Heart left ventricle (tissue), 16 donors: ENCODE data around the gene BTBD6. TPM values are rescaled to one million over a fixed set of nuclear protein-coding genes. Genes with fewer than 3 reads are reported as not detected.
A peak's percentile ranks its signal among the peaks of the same experiment; 100 is the strongest.

Experiments
- ATAC-seq, 4 donors: fragments of 200-7000 bp; cut with Tn5 transposase; one replicate each; pipeline ENCODE4 v1.9.1; 2020 to 2022; ENCODE audit warnings: moderate library complexity in 4 of 4, mild to moderate bottlenecking in 3 of 4, moderate number of reproducible peaks in 1 of 4
- DNase-seq, 5 donors: peaks; one replicate each; pipeline ENCODE4 v3.0.0-alpha.2; 2020
- H3K27ac ChIP-seq, 12 donors: fragments of 200-600 bp; sonication (generic) in 4 of 12; one replicate each; pipeline versions ENCODE4 v1.5.0 to v1.8.0; 2016 to 2022; ENCODE audit warnings: mild to moderate bottlenecking in 2 of 12
- H3K27me3 ChIP-seq, 9 donors: fragments of 200-600 bp; sonication (generic) in 2 of 9; one replicate each; pipeline versions ENCODE4 v1.5.1 to v1.8.0; 2016 to 2022; ENCODE audit warnings: mild to moderate bottlenecking in 3 of 9
- H3K36me3 ChIP-seq, 9 donors: fragments of 200-600 bp; sonication (generic) in 2 of 9; one replicate each; pipeline versions ENCODE4 v1.5.0 to v1.8.0; 2018 to 2022; ENCODE audit warnings: mild to moderate bottlenecking in 2 of 9
- H3K4me1 ChIP-seq, 12 donors: fragments of 200-600 bp; sonication (generic) in 4 of 12; one replicate each; pipeline versions ENCODE4 v1.5.0 to v1.8.0; 2016 to 2022; ENCODE audit warnings: mild to moderate bottlenecking in 3 of 12
- H3K4me3 ChIP-seq, 12 donors: fragments of 200-600 bp; sonication (generic) in 4 of 12; one replicate each; pipeline versions ENCODE4 v1.5.0 to v1.8.0; 2017 to 2022; ENCODE audit warnings: mild to moderate bottlenecking in 9 of 12, moderate library complexity in 4 of 12
- H3K9me3 ChIP-seq, 12 donors: fragments of 200-600 bp; sonication (generic) in 4 of 12; one replicate each; pipeline versions ENCODE4 v1.5.0 to v1.8.0; 2016 to 2022; ENCODE audit warnings: mild to moderate bottlenecking in 1 of 12
- POLR2A ChIP-seq, 2 donors: fragments of 450-650 bp; IDR thresholded peaks; one replicate each; pipeline ENCODE4 v1.6.1; 2017; ENCODE audit warnings: antibody characterized with exemption in 2 of 2, mild to moderate bottlenecking in 2 of 2, moderate library complexity in 2 of 2
- WGBS, 4 donors: extraction: QIAGEN DNeasy Blood & Tissue Kit in 2 of 4; methylation state at CpG; one replicate each; pipeline versions ENCODE4 v1.1.5 to v1.1.7; 2013 to 2018; 5-methylcytosine and 5-hydroxymethylcytosine counted together
- intact Hi-C, 10 donors: fragments of 100-400 bp; cut with DNase I; formaldehyde crosslinking; loops; one replicate each; pipeline versions ENCODE4 v1.11.1 to v1.14.2; 2022
- polyA plus RNA-seq, 2 donors: library from polyadenylated mRNA; stranded (reverse); fragments of 200-250 nt; gene quantifications; one replicate each; pipeline ENCODE4 v1.2.3, GENCODE V29; 2013
- total RNA-seq, 9 donors: library from RNA; depleted of rRNA in 2 of 9; stranded (reverse); fragments of >200 nt in 2 of 9; fragmentation: NEBNext Ultra II Directional in 3 of 9; extraction: Animal tissue kit (Norgen Biotek cat#: 25700) in 3 of 9; gene quantifications; one replicate each; pipeline versions ENCODE4 v1.1.0 to v1.2.4, GENCODE V29; 2016 to 2023
- TF ChIP-seq, protein P1 (sequence below), 12 donors: fragments of 200-600 bp; sonication (generic) in 4 of 12; IDR thresholded peaks; one replicate each; pipeline versions ENCODE4 v1.5.0 to v1.8.0; 2018 to 2022; ENCODE audit warnings: antibody characterized with exemption in 12 of 12, mild to moderate bottlenecking in 5 of 12
- donor health status: ischemic (EF 13 %, LVEDD 7.1; RV severe dilation, severe dysfunction).
- donor health status: healthy with polysubstance abuse.
- donor health status: DM: no; HTN: yes; CAD: no.
- donor health status: DM: no; HTN: no; CAD: no.
- donor health status: ischemic (EF 25% LVEDD 6.9; RV normal size, moderate dysfunction).
- donor health status: ischemic (EF 25% LVEDD 5.7; RV mildly dilated, moderate dysfunction).
- donor health status: healthy.
- donor health status: DM: yes; HTN: yes; CAD: no.
- donor health status: ischemic (EF 35%, LVEDD 5.7; RV mildly dilated, moderate dysfunction).
- donor health status: nonischemic (EF 11% LVEDD 7.7; RV severe dilation, severe dysfunction).
- donor health status: DM: yes; HTN: yes; CAD: no.
- donor health status: PGD.
- donor health status: ischemic (EF 29% LVEDD 5.4; RV normal size, mild dysfunction).
- donor health status: nonischemic (EF 23%, LVEDD 6.1; RV moderate dilation, normal function).

BTBD6 gene
- total and polyA plus RNA-seq, 11 donors = 28.8 to 56.3 (median 36.9) TPM

DNA sequence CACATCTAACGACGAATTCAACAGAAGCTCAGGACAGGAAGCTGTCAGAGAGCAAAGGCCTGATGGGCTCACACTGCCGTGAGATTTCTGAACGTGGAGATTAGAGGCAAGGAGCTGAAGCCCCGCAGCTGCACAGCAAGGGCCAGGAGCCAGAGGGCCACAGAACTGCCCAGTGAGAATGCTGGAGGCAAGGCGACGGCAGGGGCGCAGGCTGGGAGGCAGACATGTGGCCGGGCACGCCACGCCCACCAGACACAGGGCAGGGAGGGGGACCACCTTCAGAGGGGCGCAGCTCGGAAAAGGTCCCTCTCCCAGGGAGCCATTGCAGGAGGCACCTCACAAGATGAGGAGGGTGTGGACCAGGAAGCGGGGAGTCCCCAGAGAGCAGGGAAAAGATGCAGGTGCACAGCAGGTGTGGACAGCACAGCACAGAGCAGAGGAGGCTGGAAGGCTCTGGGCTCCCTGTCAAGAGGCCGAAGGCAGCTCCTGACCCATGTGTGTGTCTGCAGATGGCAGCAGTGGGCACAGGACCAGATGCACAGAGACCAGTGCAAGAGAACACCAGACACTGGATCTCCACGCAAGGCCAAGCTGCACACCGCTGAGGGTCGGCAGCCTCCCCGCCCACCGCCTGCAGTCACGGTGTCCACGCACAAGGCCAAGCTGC, 23.0 kb downstream of the BTBD6 start:
- DNase-seq (no peak), ATAC-seq (peak in 1 of 4 donors; percentile 4)
- peaks cover 0 to 19% (median 2%) of the 10 kb centered on the region in 12 donors for H3K4me1 ChIP-seq
- no peak for TF ChIP-seq POLR2A (IDR thresholded peaks at IDR 0.05)
- TF ChIP-seq, protein P1, sequence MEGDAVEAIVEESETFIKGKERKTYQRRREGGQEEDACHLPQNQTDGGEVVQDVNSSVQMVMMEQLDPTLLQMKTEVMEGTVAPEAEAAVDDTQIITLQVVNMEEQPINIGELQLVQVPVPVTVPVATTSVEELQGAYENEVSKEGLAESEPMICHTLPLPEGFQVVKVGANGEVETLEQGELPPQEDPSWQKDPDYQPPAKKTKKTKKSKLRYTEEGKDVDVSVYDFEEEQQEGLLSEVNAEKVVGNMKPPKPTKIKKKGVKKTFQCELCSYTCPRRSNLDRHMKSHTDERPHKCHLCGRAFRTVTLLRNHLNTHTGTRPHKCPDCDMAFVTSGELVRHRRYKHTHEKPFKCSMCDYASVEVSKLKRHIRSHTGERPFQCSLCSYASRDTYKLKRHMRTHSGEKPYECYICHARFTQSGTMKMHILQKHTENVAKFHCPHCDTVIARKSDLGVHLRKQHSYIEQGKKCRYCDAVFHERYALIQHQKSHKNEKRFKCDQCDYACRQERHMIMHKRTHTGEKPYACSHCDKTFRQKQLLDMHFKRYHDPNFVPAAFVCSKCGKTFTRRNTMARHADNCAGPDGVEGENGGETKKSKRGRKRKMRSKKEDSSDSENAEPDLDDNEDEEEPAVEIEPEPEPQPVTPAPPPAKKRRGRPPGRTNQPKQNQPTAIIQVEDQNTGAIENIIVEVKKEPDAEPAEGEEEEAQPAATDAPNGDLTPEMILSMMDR (IDR thresholded peaks at IDR 0.05) = no peak
- H3K27ac ChIP-seq = no peak overlapping the region
- H3K4me3 ChIP-seq = no peak overlapping the region
- H3K36me3 ChIP-seq = peaks cover 0 to 22% (median 0%) of the 10 kb centered on the region in 9 donors
- intact Hi-C loops = loop anchor here in 1 of 10 donors (5.0 kb wide), 1 partner anchor 81 kb away; no protein-coding TSS in a partner anchor
- H3K9me3 ChIP-seq = no peaks in the 10 kb centered on the region
- whole genome bisulfite sequencing, 4 donors = 89 to 91% (median 90%) methylated on average over 14 to 22 of the region's 22 CpGs
- no peaks in the 10 kb centered on the region for H3K27me3 ChIP-seq

DNA sequence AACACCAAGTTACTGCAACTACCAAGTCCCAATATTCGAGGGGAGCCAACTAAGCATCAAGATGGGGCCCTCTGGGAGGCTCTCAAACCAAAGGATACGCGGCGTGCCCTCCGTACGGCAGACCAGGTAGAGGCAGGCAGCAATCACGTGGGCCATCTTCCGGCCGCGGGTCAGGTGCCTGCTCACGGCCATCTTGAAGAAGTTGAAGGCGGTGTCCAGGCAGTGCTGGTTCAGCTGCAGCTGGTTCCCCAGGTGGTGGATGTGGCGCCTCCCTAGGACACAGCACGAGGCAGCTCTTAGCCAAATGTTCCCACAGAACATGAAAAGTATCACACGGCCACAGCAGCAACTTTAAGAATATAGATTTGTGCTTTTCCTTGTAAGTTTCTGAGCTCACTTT, 24.3 kb downstream of the BTBD6 start:
- ATAC-seq (no peak), DNase-seq (no peak)
- Histone ChIP-seq H3K9me3 (no peaks in the 10 kb centered on the region), H3K4me3 (no peak overlapping the region), H3K4me1 (peaks cover 0 to 20% (median 2%) of the 10 kb centered on the region in 12 donors), H3K27ac (no peak overlapping the region), H3K27me3 (no peaks in the 10 kb centered on the region), H3K36me3 (peaks cover 0 to 22% (median 0%) of the 10 kb centered on the region in 9 donors)
- 91 to 95% (median 92%) methylated on average over 15 of the region's 15 CpGs for WGBS, 4 donors
- TF ChIP-seq, protein P1 (IDR thresholded peaks at IDR 0.05) = no peak
- no peak for TF ChIP-seq POLR2A (IDR thresholded peaks at IDR 0.05)
- intact Hi-C loops = loop anchor here in 1 of 10 donors (5.0 kb wide), 1 partner anchor 80 kb away; no protein-coding TSS in a partner anchor

DNA sequence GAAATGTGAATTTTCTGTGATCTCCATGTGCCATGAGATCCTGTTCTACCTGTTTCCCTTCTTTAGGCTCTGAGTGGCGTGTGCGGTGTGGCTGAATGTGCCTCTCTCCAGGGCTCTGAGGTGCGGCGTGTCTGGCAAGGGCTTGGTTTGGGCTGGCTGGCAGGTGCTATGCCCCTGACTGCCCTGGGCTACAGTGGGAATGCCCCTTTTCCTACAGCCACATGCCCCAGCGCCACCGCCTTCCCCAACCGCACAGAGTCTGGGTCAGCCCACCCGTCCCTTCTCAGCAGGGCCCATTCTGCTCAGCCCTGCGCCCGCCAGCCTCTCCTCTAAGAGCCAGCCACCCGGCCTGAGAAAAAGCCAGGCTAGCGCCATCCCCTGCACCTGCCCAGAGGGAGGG, 24.7 kb downstream of the BTBD6 start:
- H3K9me3 ChIP-seq = no peaks in the 10 kb centered on the region
- peaks cover 0 to 22% (median 0%) of the 10 kb centered on the region in 9 donors for H3K36me3 ChIP-seq
- DNase-seq (no peak), ATAC-seq (no peak)
- TF ChIP-seq POLR2A (IDR thresholded peaks at IDR 0.05) = no peak
- TF ChIP-seq, protein P1 (IDR thresholded peaks at IDR 0.05) = no peak
- H3K27me3 ChIP-seq = no peaks in the 10 kb centered on the region
- intact Hi-C loops = loop anchor here in 1 of 10 donors (5.0 kb wide), 1 partner anchor 79 kb away; no protein-coding TSS in a partner anchor
- 86 to 95% (median 94%) methylated on average over 12 of the region's 12 CpGs for WGBS, 4 donors
- no peak overlapping the region for H3K4me3 ChIP-seq
- peaks cover 0 to 20% (median 2%) of the 10 kb centered on the region in 12 donors for H3K4me1 ChIP-seq
- H3K27ac ChIP-seq = no peak overlapping the region

DNA sequence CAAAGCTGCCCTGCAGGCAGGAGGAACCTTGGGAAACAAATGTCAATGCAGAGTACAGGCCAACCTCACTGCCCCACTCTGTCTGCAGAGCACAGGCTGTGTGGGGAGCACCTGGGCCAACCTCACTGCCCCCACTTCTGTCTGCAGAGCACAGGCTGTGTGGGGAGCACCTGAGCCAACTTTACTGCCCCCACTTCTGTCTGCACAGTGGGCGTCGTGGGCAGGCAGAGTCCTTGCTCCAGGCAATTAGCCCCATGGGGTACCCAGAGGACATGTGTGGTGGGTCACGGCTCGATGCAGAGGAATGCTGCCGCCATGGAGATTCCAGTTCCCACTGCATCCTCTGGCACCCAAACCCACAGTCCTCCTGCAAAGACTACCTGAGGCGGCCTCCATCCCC, 26.3 kb downstream of the BTBD6 start:
- TF ChIP-seq POLR2A (IDR thresholded peaks at IDR 0.05) = no peak
- TF ChIP-seq, protein P1 (IDR thresholded peaks at IDR 0.05) = no peak
- H3K4me3 ChIP-seq = no peak overlapping the region
- no peaks in the 10 kb centered on the region for H3K27me3 ChIP-seq
- DNase-seq = no peak
- H3K36me3 ChIP-seq = peaks cover 0 to 11% (median 0%) of the 10 kb centered on the region in 9 donors
- H3K27ac ChIP-seq = no peak overlapping the region
- H3K9me3 ChIP-seq = no peaks in the 10 kb centered on the region
- WGBS, 4 donors = 91 to 100% (median 93%) methylated on average over 4 to 6 of the region's 6 CpGs
- intact Hi-C loops = loop anchor here in 1 of 10 donors (5.0 kb wide), 1 partner anchor 78 kb away; no protein-coding TSS in a partner anchor
- peak in 1 of 4 donors; percentile 23 for ATAC-seq
- H3K4me1 ChIP-seq = peaks cover 0 to 15% (median 2%) of the 10 kb centered on the region in 12 donors
